Ovary (tissue), 3 donors: ENCODE measurements around the gene RSBN1L.

Experiments
- POLR2A ChIP-seq: fragments of 450-650 bp; IDR thresholded peaks from one replicate; pipeline ENCODE4 v1.6.1; 2017; ENCODE audit warnings: antibody characterized with exemption, mild to moderate bottlenecking, moderate library complexity
- TF ChIP-seq, protein P1 (sequence below), 3 donors: fragments of 450-650 bp in 2 of 3; fragments of 200-600 bp in 1 of 3; IDR thresholded peaks; one replicate each; pipeline versions ENCODE4 v1.5.1 to v1.8.0; 2016 to 2022; ENCODE audit warnings: antibody characterized with exemption in 3 of 3, mild to moderate bottlenecking in 1 of 3
- donor health status: DM: no; HTN: no; CAD: no.

DNA sequence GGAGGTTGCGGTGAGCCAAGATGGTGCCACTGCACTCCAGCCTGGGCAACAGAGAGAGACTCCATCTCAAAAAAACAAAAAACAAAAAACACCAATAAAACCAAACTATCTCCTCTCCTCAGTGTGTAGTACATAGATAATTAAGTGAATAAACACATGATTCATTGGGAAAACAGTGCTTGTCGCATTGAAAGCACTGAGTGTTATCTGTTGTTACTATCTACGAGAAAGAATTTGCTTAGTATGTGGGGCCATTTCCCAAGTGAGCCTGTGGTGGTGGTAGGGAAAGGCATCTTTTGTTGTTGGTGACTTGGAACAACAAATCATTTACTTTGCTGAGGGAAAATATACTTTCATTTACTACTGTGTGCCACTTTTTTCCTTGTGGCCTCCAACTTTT is 42.6 kb downstream of the RSBN1L start:
- TF ChIP-seq POLR2A: no peak
- TF ChIP-seq, protein P1, sequence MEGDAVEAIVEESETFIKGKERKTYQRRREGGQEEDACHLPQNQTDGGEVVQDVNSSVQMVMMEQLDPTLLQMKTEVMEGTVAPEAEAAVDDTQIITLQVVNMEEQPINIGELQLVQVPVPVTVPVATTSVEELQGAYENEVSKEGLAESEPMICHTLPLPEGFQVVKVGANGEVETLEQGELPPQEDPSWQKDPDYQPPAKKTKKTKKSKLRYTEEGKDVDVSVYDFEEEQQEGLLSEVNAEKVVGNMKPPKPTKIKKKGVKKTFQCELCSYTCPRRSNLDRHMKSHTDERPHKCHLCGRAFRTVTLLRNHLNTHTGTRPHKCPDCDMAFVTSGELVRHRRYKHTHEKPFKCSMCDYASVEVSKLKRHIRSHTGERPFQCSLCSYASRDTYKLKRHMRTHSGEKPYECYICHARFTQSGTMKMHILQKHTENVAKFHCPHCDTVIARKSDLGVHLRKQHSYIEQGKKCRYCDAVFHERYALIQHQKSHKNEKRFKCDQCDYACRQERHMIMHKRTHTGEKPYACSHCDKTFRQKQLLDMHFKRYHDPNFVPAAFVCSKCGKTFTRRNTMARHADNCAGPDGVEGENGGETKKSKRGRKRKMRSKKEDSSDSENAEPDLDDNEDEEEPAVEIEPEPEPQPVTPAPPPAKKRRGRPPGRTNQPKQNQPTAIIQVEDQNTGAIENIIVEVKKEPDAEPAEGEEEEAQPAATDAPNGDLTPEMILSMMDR (IDR thresholded peaks at IDR 0.05): no peak
